HG03354 (cell line): ENCODE measurements around the gene DNAJB13.

Experiments
- ATAC-seq: cut with Tn5 transposase; IDR thresholded peaks from one replicate; pipeline ENCODE4 v1.9.1; 2021; ENCODE audit warnings: mild to moderate bottlenecking; ENCODE audit not compliant: unreplicated experiment, poor library complexity, severe bottlenecking

DNAJB13 gene

GRCh38 chr11:73949246-73949645, 1.6 kb upstream of the DNAJB13 start:
- ATAC-seq, result no peak

- ATAC-seq, result no peak
Observed at GRCh38 chr11:73949912-73950311, 914 bp upstream of the DNAJB13 start.

- ATAC-seq, result no peak
Observed at GRCh38 chr11:73951797-73952196, 971 bp downstream of the DNAJB13 start.

GRCh38 chr11:73956876-73957653, 6.2 kb downstream of the DNAJB13 start:
- ATAC-seq, result no peak

- no peak for ATAC-seq
Observed at GRCh38 chr11:73957654-73958361, 7.0 kb downstream of the DNAJB13 start.

GRCh38 chr11:73958521-73959141, 7.8 kb downstream of the DNAJB13 start:
- ATAC-seq, result no peak

- ATAC-seq, result no peak
Observed at GRCh38 chr11:73961321-73961720, 10.5 kb downstream of the DNAJB13 start.

GRCh38 chr11:73962101-73962705, 11.4 kb downstream of the DNAJB13 start:
- ATAC-seq, result no peak

- no peak for ATAC-seq
Observed at GRCh38 chr11:73963861-73964260, 13.0 kb downstream of the DNAJB13 start.

GRCh38 chr11:73965076-73965763, 14.4 kb downstream of the DNAJB13 start:
- ATAC-seq, result no peak

GRCh38 chr11:73965764-73966121, 14.9 kb downstream of the DNAJB13 start:
- no peak for ATAC-seq

- no peak for ATAC-seq
Observed at GRCh38 chr11:73968356-73968966, 17.6 kb downstream of the DNAJB13 start.

- no peak for ATAC-seq
Observed at GRCh38 chr11:73969091-73969490, 18.3 kb downstream of the DNAJB13 start.

GRCh38 chr11:73969991-73970800, 19.4 kb downstream of the DNAJB13 start:
- ATAC-seq, result no peak

GRCh38 chr11:73971175-73971719, 20.4 kb downstream of the DNAJB13 start:
- ATAC-seq, result no peak

GRCh38 chr11:73972187-73972586, 21.4 kb downstream of the DNAJB13 start:
- no peak for ATAC-seq

- ATAC-seq, result no peak
Observed at GRCh38 chr11:73972620-73973449, 22.0 kb downstream of the DNAJB13 start.
